SK-N-MC (cell line): ENCODE results near the gene PLD1.

Experiments
- EZH2 ChIP-seq: fragments of 200-600 bp; sonication (generic); IDR thresholded peaks from one replicate; pipeline ENCODE4 v1.6.1; 2017; ENCODE audit warnings: antibody characterized with exemption
- FOXP2 ChIP-seq: optimal IDR thresholded peaks from 2 replicates; pipeline ENCODE3; 2011; ENCODE audit warnings: mild to moderate bottlenecking, moderate library complexity; ENCODE audit not compliant: insufficient read depth; ENCODE audit errors: extremely low read length, control extremely low read depth
- POLR2AphosphoS5 ChIP-seq: IDR thresholded peaks from 2 replicates; pipeline ENCODE4 v1.6.1; 2012; ENCODE audit warnings: mild to moderate bottlenecking, low read depth, low read length, borderline replicate concordance

DNA sequence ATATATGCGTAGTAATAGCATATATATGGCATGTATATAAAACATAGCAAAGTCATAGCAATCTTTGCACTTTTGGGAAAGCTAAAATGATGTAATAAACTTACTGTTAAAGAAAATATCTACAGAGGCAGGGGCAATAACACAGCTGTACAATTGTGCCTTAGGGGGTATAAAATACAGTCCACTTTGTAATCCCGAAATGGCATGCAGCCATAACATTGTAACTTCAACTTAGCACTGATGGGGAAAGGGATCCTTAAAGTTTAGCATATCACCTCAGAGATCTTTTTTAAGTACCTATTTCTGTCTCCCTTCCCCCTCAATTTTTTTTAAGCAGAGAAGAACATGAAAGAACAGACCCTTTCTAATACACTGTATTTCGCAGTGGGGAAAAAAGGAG is 40.8 kb downstream of the PLD1 start:
- TF ChIP-seq POLR2AphosphoS5, result no peak
- TF ChIP-seq EZH2, result no peak
- no peak for TF ChIP-seq FOXP2
